Astrocyte (in vitro differentiated cells and primary cell): ENCODE results near the gene CLASRP. TPM values are rescaled to one million over a fixed set of nuclear protein-coding genes. Genes with fewer than 3 reads are reported as not detected.

Experiments
- DNase-seq: peaks from one replicate; pipeline ENCODE4 v3.0.0-alpha.2; 2010; ENCODE audit warnings: low read depth
- FAIRE-seq: peaks from 2 replicates; lab custom pipeline; 2011; peaks lifted over from hg19 to GRCh38; lab: Jason Lieb, UNC
- H2AFZ ChIP-seq: 2 replicates; pipeline ENCODE4 v1.6.0; 2012; ENCODE audit warnings: low read depth, low read length, inconsistent platforms
- H3K27ac ChIP-seq: 2 replicates; pipeline ENCODE4 v1.5.1; 2011; ENCODE audit warnings: low read depth, low read length, inconsistent platforms
- H3K27me3 ChIP-seq: 2 replicates; pipeline ENCODE4 v1.6.0; 2011; ENCODE audit warnings: low read length, inconsistent platforms; ENCODE audit not compliant: insufficient read depth
- H3K36me3 ChIP-seq: 2 replicates; pipeline ENCODE4 v1.5.1; 2011; ENCODE audit warnings: low read length, inconsistent platforms; ENCODE audit not compliant: insufficient read depth
- H3K4me1 ChIP-seq: 2 replicates; pipeline ENCODE4 v1.5.1; 2011; ENCODE audit warnings: low read length, inconsistent platforms; ENCODE audit not compliant: insufficient read depth
- H3K4me2 ChIP-seq: 2 replicates; pipeline ENCODE4 v1.6.0; 2012; ENCODE audit warnings: low read length, inconsistent platforms
- H3K4me3 ChIP-seq: 2 replicates; pipeline ENCODE4 v1.5.1; 2011; ENCODE audit warnings: low read depth, mild to moderate bottlenecking, low read length, inconsistent platforms; ENCODE audit not compliant: insufficient read depth
- H3K79me2 ChIP-seq: 2 replicates; pipeline ENCODE4 v1.6.0; 2012; ENCODE audit warnings: mild to moderate bottlenecking, low read length, inconsistent platforms; ENCODE audit not compliant: insufficient read depth
- H3K9ac ChIP-seq: 2 replicates; pipeline ENCODE4 v1.6.0; 2012; ENCODE audit warnings: mild to moderate bottlenecking, low read length, inconsistent platforms
- H3K9me3 ChIP-seq: 2 replicates; pipeline ENCODE4 v1.5.1; 2012; ENCODE audit warnings: low read depth, mild to moderate bottlenecking, low read length, inconsistent platforms; ENCODE audit not compliant: insufficient read depth
- H4K20me1 ChIP-seq: 2 replicates; pipeline ENCODE4 v1.6.0; 2012; ENCODE audit warnings: low read length, inconsistent platforms; ENCODE audit not compliant: insufficient read depth
- H3K27ac Mint-ChIP-seq: one replicate; pipeline ENCODE4 v1.8.0; 2021; ENCODE audit warnings: mild to moderate bottlenecking, mixed read lengths; ENCODE audit not compliant: unreplicated experiment
- H3K27me3 Mint-ChIP-seq: one replicate; pipeline ENCODE4 v1.8.0; 2021; ENCODE audit warnings: low read depth, mixed read lengths; ENCODE audit not compliant: unreplicated experiment
- H3K36me3 Mint-ChIP-seq: one replicate; pipeline ENCODE4 v1.8.0; 2021; ENCODE audit warnings: low read depth, mixed read lengths; ENCODE audit not compliant: unreplicated experiment
- H3K4me1 Mint-ChIP-seq: one replicate; pipeline ENCODE4 v1.8.0; 2021; ENCODE audit warnings: low read depth, mixed read lengths; ENCODE audit not compliant: unreplicated experiment
- H3K4me3 Mint-ChIP-seq: one replicate; pipeline ENCODE4 v1.8.0; 2021; ENCODE audit warnings: mild to moderate bottlenecking, moderate library complexity, mixed read lengths; ENCODE audit not compliant: unreplicated experiment
- H3K9me3 Mint-ChIP-seq: one replicate; pipeline ENCODE4 v1.8.0; 2021; ENCODE audit warnings: mild to moderate bottlenecking, mixed read lengths; ENCODE audit not compliant: unreplicated experiment
- CTCF ChIP-seq: IDR thresholded peaks from 2 replicates; pipeline ENCODE4 v1.5.1; 2011; ENCODE audit warnings: low read depth, mild to moderate bottlenecking, inconsistent platforms, low read length, moderate library complexity; ENCODE audit not compliant: insufficient read depth
- EZH2 ChIP-seq: IDR thresholded peaks from 2 replicates; pipeline ENCODE4 v1.6.1; 2012; ENCODE audit warnings: mild to moderate bottlenecking, low read length, inconsistent platforms; ENCODE audit not compliant: insufficient read depth
- total RNA-seq: library from RNA; stranded (reverse); gene quantifications from 2 replicates; pipeline ENCODE4 v1.2.1, GENCODE V29; 2021

Gene CLASRP
- total RNA-seq, 1 donor from 2014 or later: 45.5 TPM

- Mint-ChIP-seq H3K4me3 (peak overlapping the region; percentile 74), H3K27me3 (peaks cover 3% of the 10 kb centered on the region), H3K27ac (peak overlapping the region; percentile 20), H3K9me3 (no peaks in the 10 kb centered on the region), H3K4me1 (peaks cover 4% of the 10 kb centered on the region), H3K36me3 (peaks cover 5% of the 10 kb centered on the region)
- H3K36me3 ChIP-seq: no peaks in the 10 kb centered on the region
- FAIRE-seq: no peak
- H3K4me3 ChIP-seq: peak overlapping the region; percentile 60
- TF ChIP-seq CTCF (no peak), EZH2 (no peak)
- no peak for DNase-seq
- no peaks in the 10 kb centered on the region for H3K9me3 ChIP-seq
- H3K4me2 ChIP-seq: peak overlapping the region; percentile 88
- peaks cover 30% of the 10 kb centered on the region for H3K79me2 ChIP-seq
- peak overlapping the region; percentile 82 for H2AFZ ChIP-seq
- peaks cover 14% of the 10 kb centered on the region for H3K4me1 ChIP-seq
- peak overlapping the region; percentile 55 for H3K9ac ChIP-seq
- H3K27me3 ChIP-seq: no peaks in the 10 kb centered on the region
- no peak overlapping the region for H3K27ac ChIP-seq
- peaks cover 13% of the 10 kb centered on the region for H4K20me1 ChIP-seq
These were observed 38.2 kb downstream of the CLASRP start for GRCh38 chr19:45076851-45077730.

GRCh38 chr19:45078390-45079062, 39.7 kb downstream of the CLASRP start:
- peaks cover 2% of the 10 kb centered on the region for H3K9me3 Mint-ChIP-seq
- H3K27ac ChIP-seq: peak overlapping the region; percentile 6

More at GRCh38 chr19:45078390-45079062, 39.7 kb downstream of the CLASRP start:
- Histone ChIP-seq H3K4me2 (peak overlapping the region; percentile 96), H2AFZ (peak overlapping the region; percentile 89), H3K4me1 (peaks cover 14% of the 10 kb centered on the region), H3K27me3 (no peaks in the 10 kb centered on the region), H3K4me3 (peak overlapping the region; percentile 81), H3K36me3 (no peaks in the 10 kb centered on the region), H3K9ac (peak overlapping the region; percentile 94), H4K20me1 (peaks cover 27% of the 10 kb centered on the region), H3K79me2 (peaks cover 45% of the 10 kb centered on the region), H3K9me3 (no peaks in the 10 kb centered on the region)
- DNase-seq (no peak), FAIRE-seq (no peak)
- TF ChIP-seq EZH2: no peak
- no peak for TF ChIP-seq CTCF
- peaks cover 4% of the 10 kb centered on the region for H3K4me1 Mint-ChIP-seq
- peak overlapping the region; percentile 53 for H3K27ac Mint-ChIP-seq
- H3K36me3 Mint-ChIP-seq: peaks cover 8% of the 10 kb centered on the region
- peak overlapping the region; percentile 66 for H3K4me3 Mint-ChIP-seq
- H3K27me3 Mint-ChIP-seq: peaks cover 3% of the 10 kb centered on the region
